K562 (cell line): ENCODE results near the gene KBTBD12. TPM values are rescaled to one million over a fixed set of nuclear protein-coding genes. Genes with fewer than 3 reads are reported as not detected.

Experiments
- ATAC-seq: fragments of 200-7000 bp; cut with Tn5 transposase; 3 replicates; pipeline ENCODE4 v1.9.1; 2020; ENCODE audit warnings: moderate library complexity
- BruUV-seq: library from RNA; stranded (reverse); fragments of 400-500 nt; replicated peaks from 2 replicates; lab custom pipeline; 2021; lab: Mats Ljungman, UMichigan
- CTCF ChIA-PET: fragments of 300-600 bp; formaldehyde crosslinking; extraction: SDS; loops from one replicate; lab custom pipeline; 2021; ENCODE audit warnings: low intra/inter-chr PET ratio; lab: Yijun Ruan, JAX
- POLR2A ChIA-PET: fragments of 300-600, 350-650 bp; sonication (Branson Sonifier 250); formaldehyde crosslinking; extraction: SDS; loops from one replicate; lab custom pipeline; 2021; ENCODE audit warnings: antibody characterized with exemption, inconsistent platforms; lab: Yijun Ruan, JAX
- DNase-seq, 4 experiments: peaks; one replicate each; pipeline versions ENCODE4 v3.0.0 to v3.0.0-alpha.2; 2011 to 2018; ENCODE audit warnings: low spot score in 3 of 4, mixed read lengths in 3 of 4; ENCODE audit errors: extremely low read depth in 1 of 4
- FAIRE-seq: peaks from 2 replicates; lab custom pipeline; 2011; peaks lifted over from hg19 to GRCh38; lab: Jason Lieb, UNC
- H2AFZ ChIP-seq: 2 replicates; pipeline ENCODE4 v1.6.0; 2011; ENCODE audit warnings: low read depth, low read length, control low read depth, inconsistent platforms
- H3K27ac ChIP-seq: fragments of 200-600 bp; 3 replicates; pipeline ENCODE4 v1.8.0; 2011; ENCODE audit warnings: low read depth, mild to moderate bottlenecking, control low read depth, inconsistent platforms, low read length, moderate library complexity, mixed read lengths; ENCODE audit errors: extremely low read depth
- H3K27me3 ChIP-seq, 2 experiments: fragments of 300-600 bp in 1 of 2; 2 replicates in 1 of 2; 3 replicates in 1 of 2; pipeline versions ENCODE4 v1.6.0 to v1.8.0; 2011; ENCODE audit warnings: inconsistent platforms in 2 of 2, low read length in 2 of 2, mild to moderate bottlenecking in 1 of 2, mixed read lengths in 1 of 2, moderate library complexity in 1 of 2; ENCODE audit not compliant: control insufficient read depth in 2 of 2, insufficient read depth in 2 of 2
- H3K36me3 ChIP-seq: fragments of 300-600 bp; 3 replicates; pipeline ENCODE4 v1.8.0; 2011; ENCODE audit warnings: mild to moderate bottlenecking, low read length, inconsistent platforms; ENCODE audit not compliant: control insufficient read depth, insufficient read depth
- H3K4me1 ChIP-seq, 2 experiments: fragments of 200-600 bp in 1 of 2; replicated peaks in 1 of 2; 2 replicates in 1 of 2; 3 replicates in 1 of 2; pipeline versions ENCODE4 v1.5.1 to v1.8.0; 2011; ENCODE audit warnings: inconsistent platforms in 2 of 2, low read length in 2 of 2, mild to moderate bottlenecking in 1 of 2, mixed read lengths in 1 of 2, moderate library complexity in 1 of 2; ENCODE audit not compliant: control insufficient read depth in 2 of 2, insufficient read depth in 2 of 2
- H3K4me2 ChIP-seq: 2 replicates; pipeline ENCODE4 v1.6.1; 2011; ENCODE audit warnings: low read length, control low read depth, inconsistent platforms, mixed read lengths; ENCODE audit not compliant: insufficient read depth
- H3K4me3 ChIP-seq: fragments of 200-600 bp; sonication (generic), shearing (Covaris generic); 2 replicates; pipeline ENCODE4 v1.5.1; 2016; ENCODE audit warnings: control low read depth, inconsistent platforms
- H3K79me2 ChIP-seq: fragments of 200-600 bp; 3 replicates; pipeline ENCODE4 v1.8.0; 2011; ENCODE audit warnings: low read length, inconsistent platforms; ENCODE audit not compliant: control insufficient read depth, insufficient read depth
- H3K9ac ChIP-seq, 2 experiments: 2 replicates each; pipeline versions ENCODE4 v1.6.0 to v1.6.1; 2011; ENCODE audit warnings: low read depth in 2 of 2, low read length in 2 of 2, control low read depth in 1 of 2, inconsistent platforms in 1 of 2, mild to moderate bottlenecking in 1 of 2, mixed read lengths in 1 of 2; ENCODE audit not compliant: insufficient read depth in 1 of 2
- H3K9me1 ChIP-seq: one replicate; pipeline ENCODE4 v1.6.0; 2011; ENCODE audit warnings: inconsistent platforms, mild to moderate bottlenecking, low read length, moderate library complexity; ENCODE audit not compliant: control insufficient read depth, insufficient read depth
- H3K9me3 ChIP-seq: replicated peaks from 2 replicates; pipeline ENCODE4 v1.5.1; 2011; ENCODE audit warnings: low read depth, low read length, inconsistent platforms; ENCODE audit not compliant: control insufficient read depth, insufficient read depth
- H4K20me1 ChIP-seq: replicated peaks from 2 replicates; pipeline ENCODE4 v1.6.1; 2011; ENCODE audit warnings: low read length, inconsistent platforms, mixed read lengths; ENCODE audit not compliant: control insufficient read depth, insufficient read depth
- ARID3B ChIP-seq: fragments of 250-450 bp; sonication (Bioruptor Pico); IDR thresholded peaks from 2 replicates; pipeline ENCODE4 v1.4.0; 2020; ENCODE audit warnings: borderline replicate concordance
- ETS2 ChIP-seq: IDR thresholded peaks from 2 replicates; pipeline ENCODE4 v1.6.1; 2016; ENCODE audit warnings: borderline replicate concordance, missing genetic modification characterization, mild to moderate bottlenecking, moderate library complexity, missing compliant biosample characterization; ENCODE audit not compliant: poor library complexity, severe bottlenecking
- GABPA ChIP-seq: fragments of 200-800 bp; sonication (Bioruptor generic); conservative IDR thresholded peaks from 2 replicates; pipeline ENCODE4 v1.6.1; 2016; ENCODE audit warnings: low read depth, missing genetic modification characterization, missing compliant biosample characterization
- HMGN3 ChIP-seq: IDR thresholded peaks from 2 replicates; pipeline ENCODE4 v1.6.1; 2011; ENCODE audit warnings: borderline replicate concordance, low read depth, mild to moderate bottlenecking, mixed read lengths, low read length; ENCODE audit not compliant: insufficient read length; ENCODE audit errors: extremely low read depth
- MYNN ChIP-seq, 2 experiments: sonication (generic); formaldehyde crosslinking in 1 of 2; IDR thresholded peaks; 2 replicates each; pipeline versions ENCODE4 v1.5.0 to v1.6.1; 2016 to 2020; ENCODE audit warnings: antibody characterized with exemption in 1 of 2, missing genetic modification reagents in 1 of 2
- NCOA2 ChIP-seq, 2 experiments: fragments of 450-650 bp; IDR thresholded peaks; 2 replicates each; pipeline ENCODE4 v1.6.1; 2018; ENCODE audit warnings: mild to moderate bottlenecking in 2 of 2, moderate library complexity in 1 of 2; ENCODE audit not compliant: partially characterized antibody in 2 of 2
- POLR2AphosphoS5 ChIP-seq: IDR thresholded peaks from 2 replicates; pipeline ENCODE4 v1.6.1; 2011; ENCODE audit warnings: mild to moderate bottlenecking, low read depth, low read length, moderate library complexity; ENCODE audit not compliant: control insufficient read depth, insufficient read depth
- ZNF551 ChIP-seq: fragments of 250-450 bp; sonication (Bioruptor Pico); IDR thresholded peaks from 2 replicates; pipeline ENCODE4 v1.5.0; 2021; ENCODE audit warnings: mild to moderate bottlenecking, moderate library complexity
- ZNF699 ChIP-seq: fragments of 250-450 bp; sonication (Bioruptor Pico); IDR thresholded peaks from 2 replicates; pipeline ENCODE4 v1.8.0; 2021; ENCODE audit warnings: mild to moderate bottlenecking, moderate library complexity; ENCODE audit not compliant: insufficient replicate concordance
- WGBS: fragments of 100-300 bp; shearing (Covaris generic); methylation state at CpG from one replicate; pipeline ENCODE4 v1.1.6; 2016; ENCODE audit warnings: low coverage, mixed read lengths; ENCODE audit not compliant: insufficient coverage; ENCODE audit errors: missing lambda C conversion rate; 5-methylcytosine and 5-hydroxymethylcytosine counted together
- in situ Hi-C: fragments of 300-500 bp; cut with MboI; formaldehyde crosslinking; loops from 4 replicates; pipeline ENCODE4 v1.15.0; 2018; ENCODE audit warnings: inconsistent platforms, mixed read lengths
- intact Hi-C: fragments of 100-400 bp; cut with micrococcal nuclease; formaldehyde crosslinking; loops from 2 replicates; pipeline ENCODE4 v1.14.2; 2022
- polyA plus RNA-seq, 8 experiments: library from polyadenylated mRNA; depleted of rRNA in 4 of 8; stranded (reverse) in 5 of 8; unstranded in 3 of 8; fragments of >200 nt; fragmentation: Nextera tagmentation in 2 of 8; fragmentation: Illumina TruSeq in 1 of 8; extraction: Ambion mirVana in 2 of 8; extraction: Trizol in 1 of 8; gene quantifications; 2 replicates each; pipeline versions ENCODE4 v1.2.1 to v1.2.3, GENCODE V29; 2011 to 2014; ENCODE audit warnings: inconsistent platforms in 1 of 8, missing spikeins in 1 of 8
- total RNA-seq, 7 experiments: library from RNA; depleted of rRNA in 6 of 7; stranded (reverse); fragments of >200 nt in 6 of 7; fragmentation: Illumina TruSeq in 2 of 7; extraction: Trizol in 2 of 7; gene quantifications; 2 replicates each; pipeline versions ENCODE4 v1.2.1 to v1.2.3, GENCODE V29; 2011 to 2021; ENCODE audit warnings: low replicate concordance in 1 of 7
- TF ChIP-seq, protein P1 (sequence below), 2 experiments: fragments of 450-650 bp; formaldehyde crosslinking in 1 of 2; IDR thresholded peaks; 2 replicates each; pipeline versions ENCODE4 v1.4.0 to v1.6.1; 2014 to 2020; ENCODE audit warnings: mild to moderate bottlenecking in 2 of 2, borderline replicate concordance in 1 of 2, low read depth in 1 of 2

Gene KBTBD12
- total and polyA plus RNA-seq, 9 of the 15 experiments (the other 6 are each of a cell fraction or from before 2014, with no cell fraction given) = not detected

DNA sequence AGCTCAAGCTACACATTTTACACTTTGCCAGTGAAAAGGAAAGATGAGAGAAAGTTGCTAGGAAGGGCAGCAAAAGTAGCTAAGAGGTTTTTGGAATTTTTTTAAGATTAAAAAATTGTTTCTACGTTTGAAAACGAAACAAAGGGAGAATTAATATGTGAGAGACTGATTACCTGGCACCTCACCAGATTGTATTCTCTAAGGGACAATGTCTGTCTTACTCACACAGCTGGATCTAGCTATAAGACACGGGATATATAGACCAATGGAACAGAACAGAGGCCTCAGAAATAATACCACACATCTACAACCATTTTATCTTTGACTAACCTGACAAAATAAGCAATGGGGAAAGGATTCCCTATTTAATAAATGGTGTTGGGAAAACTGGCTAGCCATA, 9.5 kb upstream of the KBTBD12 start:
- TF ChIP-seq ZNF551 (CRISPR knock-in tag) (no peak), GABPA (tag) (no peak), NCOA2 (IDR thresholded peaks at IDR 0.05; ENCODE audit: partially characterized antibody in 2 of 2) (no peak), ARID3B (CRISPR knock-in tag) (no peak), HMGN3 (no peak), POLR2AphosphoS5 (no peak), ZNF699 (no peak), ETS2 (no peak), MYNN (IDR thresholded peaks at IDR 0.05) (no peak), MYNN (CRISPR knock-in tag; IDR thresholded peaks at IDR 0.05) (no peak)
- TF ChIP-seq, protein P1, sequence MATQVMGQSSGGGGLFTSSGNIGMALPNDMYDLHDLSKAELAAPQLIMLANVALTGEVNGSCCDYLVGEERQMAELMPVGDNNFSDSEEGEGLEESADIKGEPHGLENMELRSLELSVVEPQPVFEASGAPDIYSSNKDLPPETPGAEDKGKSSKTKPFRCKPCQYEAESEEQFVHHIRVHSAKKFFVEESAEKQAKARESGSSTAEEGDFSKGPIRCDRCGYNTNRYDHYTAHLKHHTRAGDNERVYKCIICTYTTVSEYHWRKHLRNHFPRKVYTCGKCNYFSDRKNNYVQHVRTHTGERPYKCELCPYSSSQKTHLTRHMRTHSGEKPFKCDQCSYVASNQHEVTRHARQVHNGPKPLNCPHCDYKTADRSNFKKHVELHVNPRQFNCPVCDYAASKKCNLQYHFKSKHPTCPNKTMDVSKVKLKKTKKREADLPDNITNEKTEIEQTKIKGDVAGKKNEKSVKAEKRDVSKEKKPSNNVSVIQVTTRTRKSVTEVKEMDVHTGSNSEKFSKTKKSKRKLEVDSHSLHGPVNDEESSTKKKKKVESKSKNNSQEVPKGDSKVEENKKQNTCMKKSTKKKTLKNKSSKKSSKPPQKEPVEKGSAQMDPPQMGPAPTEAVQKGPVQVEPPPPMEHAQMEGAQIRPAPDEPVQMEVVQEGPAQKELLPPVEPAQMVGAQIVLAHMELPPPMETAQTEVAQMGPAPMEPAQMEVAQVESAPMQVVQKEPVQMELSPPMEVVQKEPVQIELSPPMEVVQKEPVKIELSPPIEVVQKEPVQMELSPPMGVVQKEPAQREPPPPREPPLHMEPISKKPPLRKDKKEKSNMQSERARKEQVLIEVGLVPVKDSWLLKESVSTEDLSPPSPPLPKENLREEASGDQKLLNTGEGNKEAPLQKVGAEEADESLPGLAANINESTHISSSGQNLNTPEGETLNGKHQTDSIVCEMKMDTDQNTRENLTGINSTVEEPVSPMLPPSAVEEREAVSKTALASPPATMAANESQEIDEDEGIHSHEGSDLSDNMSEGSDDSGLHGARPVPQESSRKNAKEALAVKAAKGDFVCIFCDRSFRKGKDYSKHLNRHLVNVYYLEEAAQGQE (IDR thresholded peaks at IDR 0.05; ENCODE audit: borderline replicate concordance) = no peak
- TF ChIP-seq, protein P1 (CRISPR knock-in tag; IDR thresholded peaks at IDR 0.05; ENCODE audit: low read depth) = no peak
- WGBS = 0% methylated on average over 3 of the region's 3 CpGs
- H3K4me3 ChIP-seq = no peak overlapping the region
- no TSS peak for BruUV-seq
- no peaks in the 10 kb centered on the region for H3K9me1 ChIP-seq
- POLR2A ChIA-PET = no interaction called here
- peaks cover 0 to 6% of the 10 kb centered on the region in 2 experiments; a peak in 1 of 5 replicates for H3K27me3 ChIP-seq
- no peaks in the 10 kb centered on the region for H3K4me1 ChIP-seq
- H3K9ac ChIP-seq = no peak overlapping the region
- H3K36me3 ChIP-seq = no peaks in the 10 kb centered on the region
- no peak for ATAC-seq
- no peak overlapping the region for H3K27ac ChIP-seq
- no peak for FAIRE-seq
- intact Hi-C loops (no loop called here), in situ Hi-C loops (no loop called here)
- H2AFZ ChIP-seq = no peak overlapping the region
- no peaks in the 10 kb centered on the region for H3K9me3 ChIP-seq
- H3K79me2 ChIP-seq = no peaks in the 10 kb centered on the region
- no peaks in the 10 kb centered on the region for H4K20me1 ChIP-seq
- DNase-seq = no peak
- H3K4me2 ChIP-seq = no peak overlapping the region
- CTCF ChIA-PET = no interaction called here
